Measurements from ENCODE around the gene STXBP5.

DNA sequence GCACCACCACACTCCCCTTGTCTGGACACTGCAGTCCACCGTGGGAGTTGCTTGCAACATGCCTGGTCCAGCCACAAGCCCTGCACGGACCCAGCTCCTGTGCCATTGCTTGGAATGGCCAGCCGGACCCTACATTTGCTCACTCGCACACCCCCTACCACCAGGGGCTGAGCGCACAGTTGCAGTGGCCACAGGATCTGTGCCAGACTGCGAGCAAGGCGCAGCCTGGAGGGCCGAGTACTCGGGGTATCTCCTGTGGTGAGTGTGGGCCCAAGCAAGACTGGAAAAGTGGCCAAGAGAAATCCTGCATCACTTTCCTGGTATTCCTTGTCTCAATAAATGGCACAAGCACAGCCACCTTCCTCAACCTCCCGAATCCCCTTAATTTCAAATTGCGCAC, 218.9 kb downstream of the STXBP5 start:
- TF ChIP-seq, protein P1, sequence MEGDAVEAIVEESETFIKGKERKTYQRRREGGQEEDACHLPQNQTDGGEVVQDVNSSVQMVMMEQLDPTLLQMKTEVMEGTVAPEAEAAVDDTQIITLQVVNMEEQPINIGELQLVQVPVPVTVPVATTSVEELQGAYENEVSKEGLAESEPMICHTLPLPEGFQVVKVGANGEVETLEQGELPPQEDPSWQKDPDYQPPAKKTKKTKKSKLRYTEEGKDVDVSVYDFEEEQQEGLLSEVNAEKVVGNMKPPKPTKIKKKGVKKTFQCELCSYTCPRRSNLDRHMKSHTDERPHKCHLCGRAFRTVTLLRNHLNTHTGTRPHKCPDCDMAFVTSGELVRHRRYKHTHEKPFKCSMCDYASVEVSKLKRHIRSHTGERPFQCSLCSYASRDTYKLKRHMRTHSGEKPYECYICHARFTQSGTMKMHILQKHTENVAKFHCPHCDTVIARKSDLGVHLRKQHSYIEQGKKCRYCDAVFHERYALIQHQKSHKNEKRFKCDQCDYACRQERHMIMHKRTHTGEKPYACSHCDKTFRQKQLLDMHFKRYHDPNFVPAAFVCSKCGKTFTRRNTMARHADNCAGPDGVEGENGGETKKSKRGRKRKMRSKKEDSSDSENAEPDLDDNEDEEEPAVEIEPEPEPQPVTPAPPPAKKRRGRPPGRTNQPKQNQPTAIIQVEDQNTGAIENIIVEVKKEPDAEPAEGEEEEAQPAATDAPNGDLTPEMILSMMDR (IDR thresholded peaks at IDR 0.05; ENCODE audit: low read depth, low read length): no peak
- no peak for TF ChIP-seq EZH2phosphoT487 (IDR thresholded peaks at IDR 0.05; ENCODE audit: low read depth)
